Suppressor macrophage (primary cell): ENCODE measurements around the gene AKT1.
A peak's percentile ranks its signal among the peaks of the same experiment; 100 is the strongest.

ENCODE experiments used
- DNase-seq, 4 experiments: peaks; one replicate each; pipeline ENCODE4 v3.0.0-alpha.2; 2020 to 2022

The AKT1 gene

DNA sequence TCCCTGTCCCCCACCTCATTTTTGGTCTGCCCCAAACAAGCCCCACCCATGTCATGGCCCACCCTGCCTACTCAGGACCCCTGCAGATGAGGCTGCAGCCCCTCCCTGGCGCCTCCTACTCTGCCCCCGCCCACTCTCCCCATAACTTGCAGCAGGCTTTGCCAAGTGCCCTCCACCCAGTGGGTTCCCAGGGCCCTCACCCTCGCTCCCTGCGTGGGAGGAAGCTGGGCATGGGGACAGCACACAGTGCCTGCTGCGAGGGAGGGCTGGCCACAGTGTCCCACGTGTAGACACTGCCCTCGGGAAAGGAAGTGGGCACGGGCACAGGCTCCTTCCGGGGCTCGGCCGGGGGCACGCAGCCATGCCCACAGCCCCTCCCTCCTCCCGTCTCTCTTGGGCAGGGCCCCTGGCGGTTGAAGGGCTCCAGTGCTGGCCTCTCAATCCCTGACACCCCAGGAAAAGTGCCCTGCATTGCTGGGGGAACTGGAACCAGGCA, 9.4 kb downstream of the AKT1 start:
- DNase-seq, result peak; percentile 61 to 84 (median 80)

DNA sequence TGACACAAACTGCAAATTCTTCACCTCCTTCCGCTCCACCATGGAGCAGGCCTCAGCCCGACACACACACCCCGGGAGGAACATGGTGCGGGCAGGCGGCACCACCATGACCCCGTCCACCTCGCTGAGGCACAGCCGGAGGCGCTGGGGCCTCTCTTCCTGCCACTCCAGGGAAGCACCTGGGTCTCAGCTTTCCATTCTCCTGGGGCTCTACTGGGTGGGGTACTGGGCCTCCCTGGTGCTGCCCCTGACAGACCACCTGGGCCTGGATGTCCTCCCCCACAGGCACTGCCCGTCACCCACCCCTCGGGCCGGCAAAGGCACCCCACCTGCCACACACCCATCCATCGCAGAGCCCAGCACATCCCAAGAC, 9.9 kb downstream of the AKT1 start:
- no peak for DNase-seq

DNA sequence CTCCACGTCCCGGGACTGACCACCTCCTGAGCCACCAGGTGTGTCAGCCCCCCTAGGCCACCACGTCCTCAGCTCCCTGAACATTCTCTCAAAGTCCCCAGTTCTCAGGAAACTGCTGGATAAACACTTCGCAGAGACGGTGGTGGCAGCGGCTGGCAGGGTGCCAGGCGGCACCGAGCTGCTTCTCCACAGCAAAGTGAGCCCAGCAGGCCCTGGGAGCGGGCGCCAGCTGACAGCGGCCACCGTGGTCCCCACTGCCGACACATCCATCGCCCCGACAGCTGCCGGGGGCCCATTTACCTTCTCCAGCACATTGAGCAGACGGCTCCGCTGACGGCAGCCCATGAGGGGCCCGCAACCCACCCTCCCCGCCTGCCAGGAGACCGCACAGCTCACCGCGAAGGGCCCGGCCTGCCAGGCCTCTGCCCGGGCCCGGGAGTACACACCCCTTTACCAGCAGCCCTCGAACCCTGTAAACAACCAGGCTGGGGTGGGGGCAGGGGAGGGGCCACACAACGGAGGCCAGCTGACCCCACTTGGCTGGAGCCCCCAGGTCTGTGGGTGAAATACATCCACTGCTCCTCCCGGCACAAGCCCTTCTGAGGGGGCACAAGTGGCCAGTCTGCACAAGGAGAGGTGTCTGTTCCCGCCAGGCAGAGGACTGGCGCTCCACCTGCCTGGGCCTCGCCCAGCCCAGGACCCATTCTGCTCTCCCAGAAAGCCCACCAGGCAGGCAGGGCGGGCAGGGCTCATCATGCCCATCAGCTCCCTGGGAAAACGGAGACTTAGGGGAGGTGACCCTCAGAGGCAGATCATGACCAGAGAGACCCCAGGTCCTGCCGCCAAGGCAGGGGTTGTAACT, 10.5 kb downstream of the AKT1 start:
- DNase-seq, result no peak

DNA sequence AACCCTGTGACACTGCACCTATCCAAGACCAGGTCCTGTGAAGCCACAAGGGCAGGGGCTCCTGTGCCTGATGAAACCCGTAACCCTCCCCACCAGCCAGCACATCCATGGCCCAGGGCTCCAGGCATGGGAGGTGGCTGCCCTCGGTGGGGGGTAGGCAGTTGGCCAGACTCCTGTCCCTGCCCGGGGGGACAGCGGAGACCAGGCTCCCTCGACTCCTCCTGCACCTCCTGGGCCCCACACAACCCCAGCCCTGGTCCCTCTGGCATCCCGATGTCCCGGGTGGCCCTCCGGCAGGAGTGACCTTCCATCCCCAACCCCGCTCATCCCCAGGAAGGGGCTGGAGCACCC, 11.4 kb downstream of the AKT1 start:
- DNase-seq, result no peak

DNA sequence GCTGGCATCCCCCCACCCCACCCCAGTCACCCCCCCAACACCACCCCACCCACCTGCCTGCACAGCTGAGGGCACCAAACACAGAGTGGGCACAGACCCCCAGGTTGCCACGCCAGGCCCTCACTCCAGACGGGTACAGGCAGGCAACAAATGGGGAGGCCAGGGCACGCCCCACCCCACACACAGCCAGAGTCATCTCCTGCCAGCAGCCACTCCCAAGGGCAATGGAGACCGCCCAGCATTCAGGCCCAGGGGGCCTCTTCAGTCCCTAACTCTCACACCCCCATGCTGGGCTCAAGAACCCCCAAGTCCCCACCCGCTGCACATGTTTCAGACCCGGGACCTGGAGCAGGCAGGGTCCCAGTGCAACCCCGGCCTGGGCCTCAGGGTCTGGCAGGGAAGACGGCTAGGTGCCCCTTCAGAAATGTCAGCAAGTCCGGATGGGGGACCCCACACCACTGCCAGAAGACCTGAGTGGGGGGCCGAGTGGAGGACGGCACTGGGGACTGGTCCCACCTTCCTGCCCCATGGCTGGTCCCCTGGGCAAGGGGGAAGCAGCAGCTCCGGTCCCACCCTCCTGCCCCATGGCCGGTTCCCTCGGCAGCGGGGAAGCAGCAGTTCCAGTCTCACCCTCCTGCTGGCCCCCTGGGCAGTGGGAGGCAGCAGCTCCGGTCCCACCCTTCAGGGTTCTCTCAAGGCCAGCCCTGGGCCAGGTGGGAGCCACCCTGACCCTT, 11.9 kb downstream of the AKT1 start:
- no peak for DNase-seq

DNA sequence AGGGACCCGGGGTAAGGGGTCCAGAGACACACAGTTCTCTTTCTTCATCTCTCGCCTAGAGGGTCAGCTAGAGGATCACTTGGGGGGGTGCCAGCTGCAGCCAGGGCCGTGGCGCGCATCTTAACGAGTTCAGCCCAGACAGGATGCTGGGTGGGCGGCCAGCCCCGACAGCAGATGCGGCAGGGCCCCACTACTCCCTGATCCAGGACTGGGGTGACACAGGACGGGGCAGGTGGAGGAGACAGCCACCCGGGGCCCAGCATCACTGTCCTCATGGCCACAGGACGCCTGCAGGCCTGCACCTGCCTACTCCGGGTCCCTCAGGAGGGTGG, 12.8 kb downstream of the AKT1 start:
- no peak for DNase-seq

DNA sequence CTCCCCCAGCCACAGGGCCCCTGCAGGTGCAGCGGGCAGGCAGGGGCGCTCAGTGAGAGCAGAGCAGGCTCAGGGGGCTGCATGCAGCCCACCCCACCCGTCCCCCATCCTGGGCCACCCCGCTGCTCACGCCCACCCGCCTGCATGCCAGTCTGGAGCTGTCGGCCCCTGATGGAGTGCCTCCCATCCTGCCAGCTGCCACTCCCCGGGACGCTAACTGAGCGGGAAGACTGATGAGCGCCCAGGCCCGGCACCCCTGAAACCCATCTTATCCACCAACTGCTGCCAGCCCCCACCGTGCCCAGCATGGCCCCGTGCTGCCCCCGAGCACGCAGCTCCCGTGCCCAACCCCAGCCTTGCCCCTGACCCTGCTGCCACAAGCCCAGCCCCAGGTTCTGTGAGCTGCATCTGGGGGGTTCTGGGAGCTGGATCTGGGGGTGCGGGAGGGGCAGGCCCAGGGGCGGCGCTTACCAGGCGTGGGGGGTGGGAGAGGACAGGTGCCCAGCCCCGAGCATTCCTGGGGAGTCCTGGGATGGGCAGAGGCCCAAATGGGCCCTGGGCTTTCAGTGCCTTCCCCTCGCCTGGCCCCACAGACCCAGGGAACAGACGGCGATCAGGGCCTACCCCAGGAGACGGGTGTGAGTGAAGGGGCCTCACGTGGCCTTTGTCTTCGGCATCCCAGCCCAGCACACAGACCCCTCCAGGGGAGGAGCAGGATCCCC, 13.3 kb downstream of the AKT1 start:
- no peak for DNase-seq

DNA sequence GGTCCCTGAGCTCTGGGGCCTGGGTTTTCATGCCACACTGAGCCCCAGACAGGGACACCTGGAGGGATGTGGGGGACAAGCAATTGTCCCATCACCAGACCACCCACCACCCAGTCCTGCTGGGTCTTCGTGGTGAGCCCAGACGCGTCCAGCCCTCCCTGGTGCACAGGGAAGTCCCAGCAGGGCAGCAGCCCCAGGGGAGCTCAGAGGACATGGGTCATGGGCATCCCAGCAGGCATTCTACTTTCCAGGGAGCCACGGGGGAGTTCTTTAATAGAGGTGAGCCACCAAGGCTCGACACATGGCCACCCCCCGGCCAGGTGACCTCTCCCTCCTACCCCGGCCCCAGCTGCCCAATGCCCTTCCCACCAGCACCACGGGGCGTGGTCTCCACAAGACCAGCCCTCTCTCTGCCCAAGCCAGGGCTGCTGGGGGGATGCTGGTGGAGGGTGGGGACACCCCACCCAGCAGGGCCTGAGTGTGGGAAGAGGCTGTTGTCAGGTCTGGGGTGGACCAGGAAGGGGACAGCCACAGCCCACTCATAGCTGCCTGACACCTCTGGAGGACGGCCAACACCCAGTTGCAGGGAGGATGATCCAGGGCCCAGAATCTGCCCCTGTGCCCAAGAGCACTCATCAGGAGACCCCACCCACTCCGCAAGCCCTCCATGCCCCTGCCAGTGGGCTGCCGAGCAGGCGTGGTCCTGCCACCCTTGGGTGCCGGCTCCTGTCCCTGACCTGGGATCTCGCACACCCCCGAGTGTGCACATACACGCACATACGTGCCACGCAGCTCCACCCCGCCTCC, 14.1 kb downstream of the AKT1 start:
- DNase-seq, result no peak

DNA sequence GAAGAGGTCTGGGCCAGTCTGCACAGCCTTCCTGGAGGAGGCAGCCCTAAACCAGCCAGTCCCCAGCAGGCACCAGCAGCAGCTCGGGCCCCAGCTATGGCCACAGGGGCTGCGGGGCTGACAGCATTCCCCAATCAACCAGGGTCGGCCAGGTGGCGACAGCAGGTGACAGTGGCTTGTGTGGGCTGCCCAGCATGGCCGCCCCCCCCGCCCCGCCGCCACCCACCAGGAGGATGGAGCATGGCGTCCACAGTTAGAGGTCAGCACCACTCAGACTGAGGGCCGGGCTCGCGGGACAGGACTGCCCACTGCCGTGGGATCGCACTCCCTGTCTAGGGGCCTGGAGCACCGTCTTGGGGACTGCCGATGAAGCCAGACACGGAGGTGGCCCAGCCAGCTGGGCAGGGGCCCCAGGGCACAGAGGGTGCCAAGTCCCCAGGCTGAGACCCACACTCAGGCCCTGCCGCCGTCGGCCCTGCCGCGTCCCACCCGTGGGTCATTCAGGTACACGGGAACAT, 15.0 kb downstream of the AKT1 start:
- no peak for DNase-seq

DNA sequence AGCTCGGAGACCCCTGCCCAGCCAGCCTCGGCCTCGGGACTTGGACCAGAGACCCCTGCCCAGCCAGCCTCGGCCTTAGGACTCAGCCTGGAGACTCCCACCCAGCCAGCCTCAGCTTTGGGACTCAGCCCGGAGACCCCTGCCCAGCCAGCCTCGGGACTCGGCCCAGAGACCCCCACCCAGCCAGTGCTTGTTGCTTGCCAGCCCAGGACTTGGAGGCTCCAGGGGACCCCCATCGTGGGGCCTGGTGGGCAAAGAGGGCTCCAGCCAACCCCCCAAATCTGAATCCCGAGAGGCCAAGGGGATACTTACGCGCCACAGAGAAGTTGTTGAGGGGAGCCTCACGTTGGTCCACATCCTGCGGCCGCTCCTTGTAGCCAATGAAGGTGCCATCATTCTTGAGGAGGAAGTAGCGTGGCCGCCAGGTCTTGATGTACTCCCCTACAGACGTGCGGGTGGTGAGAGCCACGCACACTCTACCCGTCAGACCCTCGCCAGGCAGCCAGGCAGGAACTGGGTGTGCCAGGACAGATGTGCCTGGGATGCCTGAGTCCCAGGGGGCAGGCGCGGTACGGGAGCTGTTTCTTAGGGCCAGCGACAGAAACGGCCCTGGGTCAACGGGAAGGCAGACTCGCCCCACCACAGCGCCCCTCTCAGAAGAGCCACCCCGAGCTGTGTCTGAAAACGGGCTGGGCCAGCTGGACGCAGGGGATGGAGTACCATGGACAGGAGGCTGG, 15.6 kb downstream of the AKT1 start:
- DNase-seq, result no peak

DNA sequence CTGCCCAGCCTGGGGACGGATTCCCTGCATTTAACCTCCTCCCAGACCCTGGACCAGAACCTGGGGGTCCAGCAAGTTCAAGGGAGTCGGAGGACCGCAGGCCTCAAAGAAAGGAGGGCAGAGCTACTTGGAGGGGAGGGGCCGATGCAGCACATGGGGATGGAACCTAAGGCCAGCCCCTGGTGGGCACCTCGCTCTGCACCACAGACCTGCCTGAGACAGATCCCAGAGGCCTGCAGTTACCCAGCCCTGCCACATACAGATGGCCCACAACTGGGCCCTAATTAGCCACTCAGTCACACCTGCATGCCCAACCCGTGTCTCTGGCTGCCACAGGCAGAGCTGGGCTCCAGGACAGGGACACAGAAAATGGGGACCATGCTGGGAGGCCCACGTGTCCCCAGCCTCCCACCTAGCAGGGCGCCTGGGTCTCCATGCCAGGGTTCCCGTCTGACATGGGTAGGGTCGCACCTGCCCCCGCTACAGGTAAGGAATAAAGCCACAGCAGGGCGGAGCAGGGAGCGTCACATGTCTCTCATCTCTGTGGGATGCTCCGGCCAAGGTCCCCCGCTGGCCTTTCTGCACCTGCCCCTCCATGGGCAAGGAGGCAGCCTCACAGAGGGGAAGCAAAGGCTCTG, 16.7 kb downstream of the AKT1 start:
- DNase-seq, result no peak

DNA sequence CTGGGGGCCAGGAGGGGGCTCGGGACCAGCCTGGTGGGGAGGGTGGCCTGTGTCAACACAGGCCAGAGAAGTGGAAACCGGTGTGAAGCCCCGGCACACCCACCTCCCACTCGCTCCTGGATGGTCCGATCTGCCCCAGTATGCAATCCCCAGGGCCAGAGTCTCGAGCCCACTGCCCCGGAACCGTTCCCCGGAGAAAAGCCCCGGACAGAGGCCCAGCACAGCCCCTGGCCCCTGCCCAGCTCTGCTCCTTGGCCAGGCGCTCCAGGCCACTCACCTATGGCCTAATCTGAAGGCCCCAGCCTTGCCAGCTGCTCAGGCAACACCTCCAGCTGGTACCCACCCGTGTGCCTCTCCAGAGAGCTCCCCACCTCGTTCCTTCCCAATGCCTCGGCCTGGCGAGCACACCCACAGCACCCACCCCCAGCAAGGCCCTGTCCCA, 17.7 kb downstream of the AKT1 start:
- DNase-seq, result no peak

DNA sequence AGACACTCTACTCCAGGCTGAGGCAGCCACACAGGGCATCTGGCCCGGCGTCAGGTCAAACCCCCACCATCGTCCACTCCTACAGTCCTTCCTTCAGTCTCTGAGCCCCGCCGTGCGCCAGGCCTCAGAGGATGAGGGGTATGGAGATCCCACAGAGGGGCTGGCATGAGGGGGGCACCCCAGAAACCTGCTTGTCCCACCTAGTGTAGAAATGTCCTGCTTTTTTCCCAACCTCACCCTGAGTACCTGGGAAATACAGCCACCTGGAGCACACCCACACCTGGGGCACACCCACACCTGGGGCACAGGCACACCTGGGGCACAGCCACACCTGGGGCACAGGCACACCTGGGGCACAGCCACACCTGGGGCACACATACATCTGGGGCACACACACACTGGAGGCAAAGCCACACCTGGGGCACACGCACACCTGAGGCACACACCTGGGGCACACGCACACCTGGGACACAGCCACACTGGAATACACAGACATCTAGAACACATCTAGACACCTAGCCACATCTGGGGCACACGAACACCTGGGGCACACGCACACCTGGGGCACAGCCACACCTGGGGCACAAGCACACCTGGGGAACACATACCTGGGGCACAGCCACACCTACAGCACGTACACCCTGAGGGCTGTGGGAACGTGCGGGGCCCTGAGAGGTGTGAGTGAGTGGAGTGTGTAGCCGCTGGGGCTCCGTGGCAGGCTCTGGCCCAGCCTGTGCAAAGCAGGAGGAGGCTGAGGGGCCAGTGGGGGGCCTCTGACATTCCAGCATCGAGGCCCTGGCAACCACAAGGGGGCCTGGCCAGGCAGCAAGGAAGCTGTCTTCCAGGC, 18.4 kb downstream of the AKT1 start:
- DNase-seq, result no peak

DNA sequence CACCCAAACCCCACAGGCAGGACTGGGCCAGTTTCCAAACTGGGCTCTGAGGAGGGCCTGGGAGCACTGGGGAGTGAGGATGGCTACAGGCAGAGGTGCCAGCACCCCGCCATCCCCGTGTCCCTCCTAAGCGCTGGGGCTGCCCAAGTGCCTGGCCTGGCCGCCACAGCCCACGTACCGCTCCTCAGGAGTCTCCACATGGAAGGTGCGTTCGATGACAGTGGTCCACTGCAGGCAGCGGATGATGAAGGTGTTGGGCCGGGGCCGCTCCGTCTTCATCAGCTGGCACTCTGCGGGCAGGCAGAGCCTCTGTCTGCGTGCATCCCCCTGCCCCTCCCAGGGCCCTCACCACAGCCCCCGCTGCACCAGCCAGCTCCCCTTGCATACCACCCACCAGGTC, 19.1 kb downstream of the AKT1 start:
- DNase-seq, result no peak

DNA sequence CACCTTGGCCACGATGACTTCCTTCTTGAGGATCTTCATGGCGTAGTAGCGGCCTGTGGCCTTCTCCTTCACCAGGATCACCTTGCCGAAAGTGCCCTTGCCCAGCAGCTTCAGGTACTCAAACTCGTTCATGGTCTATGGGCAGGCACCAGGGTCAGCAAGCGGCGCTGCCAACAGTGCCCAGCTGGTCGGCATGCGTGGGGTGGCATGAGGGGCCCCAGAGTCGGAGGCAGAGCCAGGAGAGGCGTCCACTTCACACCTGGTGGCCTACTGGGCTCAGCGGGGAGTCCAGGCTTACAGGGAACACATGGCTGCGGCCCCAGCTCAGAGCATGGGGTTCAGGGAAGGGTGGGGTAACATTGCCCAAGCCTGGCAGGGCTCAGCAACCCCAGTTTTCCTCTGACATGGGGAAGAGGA, 20.5 kb downstream of the AKT1 start:
- no peak for DNase-seq

DNA sequence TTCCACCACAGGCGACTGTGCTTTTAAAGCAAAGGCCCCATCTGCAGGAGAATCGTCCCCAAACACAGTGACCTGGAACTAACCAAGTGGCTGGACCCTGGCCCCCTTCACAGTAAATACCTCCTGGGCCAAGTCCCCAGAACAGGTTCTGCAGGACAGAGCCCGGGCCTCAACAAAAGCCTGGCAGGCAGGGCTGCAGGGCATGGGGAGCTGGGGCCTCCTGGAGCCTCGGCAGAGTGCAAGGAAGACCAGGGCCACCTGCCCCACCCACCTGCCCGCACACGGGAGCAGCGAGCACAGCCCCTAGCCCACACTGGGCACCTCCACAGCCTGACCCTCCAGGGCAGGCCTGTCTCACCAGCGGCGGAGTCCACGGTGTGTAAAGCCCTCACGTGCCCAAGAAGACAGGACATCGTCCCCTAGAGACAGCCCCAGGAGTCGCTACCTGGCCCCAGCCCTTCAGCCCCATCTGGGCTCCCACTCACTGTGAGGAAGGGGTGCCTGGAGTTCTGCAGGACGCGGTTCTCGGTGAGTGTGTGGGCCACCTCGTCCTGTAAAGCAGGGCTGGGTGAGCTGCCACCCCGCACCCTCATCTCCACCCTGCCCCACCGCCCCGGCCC, 21.0 kb downstream of the AKT1 start:
- DNase-seq, result no peak

DNA sequence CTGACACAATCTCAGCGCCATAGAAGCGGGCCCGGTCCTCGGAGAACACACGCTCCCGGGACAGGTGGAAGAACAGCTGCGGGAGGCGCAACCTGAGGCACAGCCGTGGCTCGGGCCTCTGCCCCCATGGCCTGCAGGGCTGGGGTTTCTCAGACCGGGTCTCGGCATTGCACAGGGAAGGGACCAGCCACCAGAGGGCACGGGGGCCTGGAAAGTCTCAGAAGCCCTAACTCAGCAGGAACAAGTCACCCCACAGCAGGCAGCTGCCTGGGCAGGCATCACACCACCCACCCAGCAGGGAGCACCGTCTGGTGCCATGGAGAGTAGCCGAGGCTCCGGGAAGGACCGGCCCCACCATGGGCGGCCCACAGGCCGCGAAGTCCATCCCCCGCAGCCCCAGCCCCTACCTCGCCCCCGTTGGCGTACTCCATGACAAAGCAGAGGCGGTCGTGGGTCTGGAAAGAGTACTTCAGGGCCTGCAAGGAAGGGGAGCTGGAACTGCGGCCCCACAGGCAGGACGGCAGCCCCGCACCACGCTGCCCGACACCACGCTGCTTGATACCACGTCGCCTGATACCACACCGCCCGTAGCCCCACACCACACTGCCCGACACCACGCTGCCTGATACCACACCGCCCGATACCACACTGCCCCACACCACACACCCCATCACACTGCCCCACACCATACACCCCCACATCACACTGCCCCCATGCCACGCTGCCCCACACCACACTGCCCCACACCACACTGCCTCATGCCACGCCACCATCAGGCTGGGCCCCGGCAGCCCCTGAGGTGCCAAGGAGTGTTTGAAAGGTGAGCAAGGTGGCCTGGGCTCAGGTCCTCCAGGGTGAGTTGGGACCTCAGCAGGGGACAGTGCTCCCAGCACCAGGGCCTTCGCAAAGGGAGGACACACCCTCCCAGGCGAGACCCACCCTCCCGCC, 21.8 kb downstream of the AKT1 start:
- DNase-seq, result no peak

DNA sequence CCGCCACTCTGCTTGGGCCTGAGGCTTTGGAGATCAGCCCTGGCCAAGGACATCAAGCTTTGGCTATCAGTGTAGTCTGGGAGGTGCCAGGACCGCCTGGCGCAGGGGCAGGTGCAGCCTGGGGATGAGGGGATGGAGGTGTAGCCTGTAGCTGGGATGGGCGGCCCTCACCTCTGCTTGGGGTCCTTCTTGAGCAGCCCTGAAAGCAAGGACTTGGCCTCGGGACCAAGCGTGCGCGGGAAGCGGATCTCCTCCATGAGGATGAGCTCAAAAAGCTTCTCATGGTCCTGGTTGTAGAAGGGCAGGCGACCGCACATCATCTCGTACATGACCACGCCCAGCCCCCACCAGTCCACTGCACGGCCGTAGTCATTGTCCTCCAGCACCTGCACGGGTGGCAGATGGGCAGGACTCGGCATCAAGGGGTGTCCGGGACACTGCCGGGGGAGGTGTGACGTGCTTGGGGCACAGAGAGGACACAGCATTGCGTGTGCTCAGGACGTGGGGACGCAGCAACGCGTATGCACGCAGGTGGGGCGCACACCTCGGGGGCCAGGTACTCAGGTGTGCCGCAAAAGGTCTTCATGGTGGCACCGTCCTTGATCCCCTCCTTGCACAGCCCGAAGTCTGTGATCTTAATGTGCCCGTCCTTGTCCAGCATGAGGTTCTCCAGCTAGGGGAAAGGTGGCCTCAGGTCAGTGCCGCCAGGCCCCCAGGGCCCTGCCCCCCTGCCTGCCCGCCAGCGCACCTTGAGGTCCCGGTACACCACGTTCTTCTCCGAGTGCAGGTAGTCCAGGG, 22.6 kb downstream of the AKT1 start:
- DNase-seq, result no peak
